KMS-11 (cell line): Measurements from ENCODE around the gene RILP.

Experiments
- H2AFZ ChIP-seq: fragments of 200-600 bp; sonication (generic); 2 replicates; pipeline ENCODE4 v1.6.1; 2016; ENCODE audit warnings: antibody characterized with exemption, mixed run types, low read depth
- H3K27ac ChIP-seq: fragments of 200-600 bp; sonication (generic); 2 replicates; pipeline ENCODE4 v1.6.1; 2016; ENCODE audit warnings: mild to moderate bottlenecking, mixed run types
- H3K27me3 ChIP-seq: fragments of 200-600 bp; sonication (generic); 2 replicates; pipeline ENCODE4 v1.6.1; 2017; ENCODE audit warnings: mild to moderate bottlenecking, low read depth, mixed run types, moderate library complexity; ENCODE audit not compliant: insufficient read depth
- H3K36me3 ChIP-seq: fragments of 200-600 bp; sonication (generic); 2 replicates; pipeline ENCODE4 v1.6.1; 2017; ENCODE audit warnings: mild to moderate bottlenecking, mixed run types; ENCODE audit not compliant: insufficient read depth
- H3K4me1 ChIP-seq: fragments of 200-600 bp; sonication (generic); 2 replicates; pipeline ENCODE4 v1.6.1; 2016; ENCODE audit warnings: mild to moderate bottlenecking, low read depth, mixed run types; ENCODE audit not compliant: poor library complexity, severe bottlenecking
- H3K4me2 ChIP-seq: fragments of 200-600 bp; sonication (generic); 2 replicates; pipeline ENCODE4 v1.7.0; 2016; ENCODE audit warnings: mild to moderate bottlenecking, mixed run types
- H3K4me3 ChIP-seq: fragments of 200-600 bp; sonication (generic); IDR thresholded peaks from 2 replicates; pipeline ENCODE4 v1.6.1; 2017; ENCODE audit warnings: low read depth, low read length, mixed read lengths; ENCODE audit not compliant: insufficient read depth
- H3K79me2 ChIP-seq: fragments of 200-600 bp; sonication (generic); 2 replicates; pipeline ENCODE4 v1.6.1; 2016; ENCODE audit warnings: low read depth, mixed run types; ENCODE audit not compliant: insufficient read depth
- H3K9ac ChIP-seq: fragments of 200-600 bp; sonication (generic); 2 replicates; pipeline ENCODE4 v1.6.1; 2016; ENCODE audit warnings: mild to moderate bottlenecking, mixed run types
- H4K20me1 ChIP-seq: fragments of 200-600 bp; sonication (generic); 2 replicates; pipeline ENCODE4 v1.6.1; 2016; ENCODE audit warnings: mild to moderate bottlenecking, mixed run types; ENCODE audit not compliant: insufficient read depth
- TF ChIP-seq, protein P1 (sequence below): fragments of 200-600 bp; sonication (generic); conservative IDR thresholded peaks from 2 replicates; pipeline ENCODE4 v1.6.1; 2017; ENCODE audit warnings: low read depth, mild to moderate bottlenecking, antibody characterized with exemption, low read length, moderate library complexity, mixed read lengths

The RILP gene, protein sequence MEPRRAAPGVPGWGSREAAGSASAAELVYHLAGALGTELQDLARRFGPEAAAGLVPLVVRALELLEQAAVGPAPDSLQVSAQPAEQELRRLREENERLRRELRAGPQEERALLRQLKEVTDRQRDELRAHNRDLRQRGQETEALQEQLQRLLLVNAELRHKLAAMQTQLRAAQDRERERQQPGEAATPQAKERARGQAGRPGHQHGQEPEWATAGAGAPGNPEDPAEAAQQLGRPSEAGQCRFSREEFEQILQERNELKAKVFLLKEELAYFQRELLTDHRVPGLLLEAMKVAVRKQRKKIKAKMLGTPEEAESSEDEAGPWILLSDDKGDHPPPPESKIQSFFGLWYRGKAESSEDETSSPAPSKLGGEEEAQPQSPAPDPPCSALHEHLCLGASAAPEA

DNA sequence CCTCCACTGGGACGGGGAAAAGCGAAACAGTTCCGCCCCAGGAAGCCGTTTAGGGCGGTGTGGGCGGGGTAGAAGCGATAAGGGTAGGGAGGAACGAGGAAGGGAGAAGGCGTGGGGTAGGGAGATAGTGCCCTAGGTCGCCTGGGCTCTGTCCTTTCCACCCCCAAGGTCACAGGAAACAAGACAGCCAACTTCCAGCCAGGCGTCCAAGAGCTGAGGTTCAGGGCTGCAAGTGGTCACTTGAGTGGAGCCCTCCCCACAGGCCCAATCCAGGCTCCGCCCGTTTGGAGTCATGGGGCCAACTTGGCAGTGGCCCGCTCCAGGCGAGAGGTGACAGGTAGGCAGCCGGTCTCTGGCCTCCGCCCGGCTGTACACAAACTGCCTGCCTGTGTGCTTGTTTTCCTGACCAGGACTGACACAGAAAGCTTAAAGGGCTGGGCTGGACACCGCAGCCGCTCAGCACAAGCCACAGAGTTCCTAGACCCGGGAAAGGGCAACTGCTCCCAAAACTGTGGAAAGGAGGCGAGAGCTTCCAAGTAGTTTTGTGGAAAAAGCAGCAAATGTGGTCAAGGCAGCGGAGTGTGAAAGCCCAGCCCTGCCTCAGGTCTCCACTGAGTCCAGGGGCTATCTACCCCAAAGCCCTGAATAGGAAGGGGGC is at the start of gene RILP:
RILP (minus strand) TSS at position 23 of the 658 bp plus-strand sequence. CDS start 62 bp downstream, outside the sequence.
- Histone ChIP-seq H2AFZ (peak within 1 kb of the TSS; percentile 78), H3K4me1 (no peaks in the 10 kb centered on the region), H3K9ac (peak within 1 kb of the TSS; percentile 12; the same call in 1 of the 2 replicates), H3K4me2 (peak within 1 kb of the TSS; percentile 66), H3K4me3 (no peak within 1 kb of the TSS), H3K36me3 (no peaks in the 10 kb centered on the region; the same call in 1 of the 2 replicates), H3K27me3 (no peaks in the 10 kb centered on the region), H3K79me2 (no peaks in the 10 kb centered on the region), H4K20me1 (no peaks in the 10 kb centered on the region), H3K27ac (peak within 1 kb of the TSS; percentile 36; the same call in 1 of the 2 replicates)
- TF ChIP-seq, protein P1, sequence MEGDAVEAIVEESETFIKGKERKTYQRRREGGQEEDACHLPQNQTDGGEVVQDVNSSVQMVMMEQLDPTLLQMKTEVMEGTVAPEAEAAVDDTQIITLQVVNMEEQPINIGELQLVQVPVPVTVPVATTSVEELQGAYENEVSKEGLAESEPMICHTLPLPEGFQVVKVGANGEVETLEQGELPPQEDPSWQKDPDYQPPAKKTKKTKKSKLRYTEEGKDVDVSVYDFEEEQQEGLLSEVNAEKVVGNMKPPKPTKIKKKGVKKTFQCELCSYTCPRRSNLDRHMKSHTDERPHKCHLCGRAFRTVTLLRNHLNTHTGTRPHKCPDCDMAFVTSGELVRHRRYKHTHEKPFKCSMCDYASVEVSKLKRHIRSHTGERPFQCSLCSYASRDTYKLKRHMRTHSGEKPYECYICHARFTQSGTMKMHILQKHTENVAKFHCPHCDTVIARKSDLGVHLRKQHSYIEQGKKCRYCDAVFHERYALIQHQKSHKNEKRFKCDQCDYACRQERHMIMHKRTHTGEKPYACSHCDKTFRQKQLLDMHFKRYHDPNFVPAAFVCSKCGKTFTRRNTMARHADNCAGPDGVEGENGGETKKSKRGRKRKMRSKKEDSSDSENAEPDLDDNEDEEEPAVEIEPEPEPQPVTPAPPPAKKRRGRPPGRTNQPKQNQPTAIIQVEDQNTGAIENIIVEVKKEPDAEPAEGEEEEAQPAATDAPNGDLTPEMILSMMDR: no peak

DNA sequence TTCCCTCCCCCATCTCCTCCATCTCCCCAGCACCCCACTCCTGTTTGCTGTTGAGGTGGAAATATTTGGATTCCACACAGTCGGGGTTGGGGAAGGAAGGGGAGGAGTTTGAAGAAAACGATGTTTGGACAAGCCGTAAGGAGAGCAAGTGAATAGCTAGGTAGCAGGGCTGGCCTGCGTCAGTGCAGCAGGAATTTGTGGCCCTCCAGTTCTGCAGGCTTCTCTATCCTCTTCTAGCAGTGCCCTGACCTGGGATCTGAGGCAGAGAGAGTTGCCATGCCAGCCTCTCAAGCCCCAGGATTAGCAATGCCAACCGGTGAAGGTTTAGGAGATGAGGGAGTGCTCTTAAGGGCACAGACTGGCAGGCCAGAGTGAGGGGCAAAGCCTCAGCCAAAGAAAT is 48.0 kb upstream of the RILP start:
- no peak overlapping the region for H3K9ac ChIP-seq
- H3K27ac ChIP-seq: no peak overlapping the region
- H3K4me3 ChIP-seq: no peak overlapping the region
- H3K4me2 ChIP-seq: no peak overlapping the region
- TF ChIP-seq, protein P1: no peak
- no peak overlapping the region for H2AFZ ChIP-seq
- H3K36me3 ChIP-seq: no peaks in the 10 kb centered on the region
- no peaks in the 10 kb centered on the region for H3K27me3 ChIP-seq
- no peaks in the 10 kb centered on the region for H3K4me1 ChIP-seq
- H3K79me2 ChIP-seq: no peaks in the 10 kb centered on the region
- H4K20me1 ChIP-seq: no peaks in the 10 kb centered on the region

GRCh38 chr17:1695365-1695764 is 45.7 kb upstream of the RILP start:
- TF ChIP-seq, protein P1: no peak
- Histone ChIP-seq H3K4me2 (no peak overlapping the region), H2AFZ (no peak overlapping the region), H3K9ac (no peak overlapping the region), H3K36me3 (no peaks in the 10 kb centered on the region), H3K27ac (no peak overlapping the region), H3K27me3 (no peaks in the 10 kb centered on the region), H3K4me3 (no peak overlapping the region), H4K20me1 (no peaks in the 10 kb centered on the region), H3K4me1 (no peaks in the 10 kb centered on the region), H3K79me2 (no peaks in the 10 kb centered on the region)

GRCh38 chr17:1693339-1693738 is 43.7 kb upstream of the RILP start:
- Histone ChIP-seq H3K79me2 (no peaks in the 10 kb centered on the region), H3K9ac (no peak overlapping the region), H3K4me2 (no peak overlapping the region), H3K4me3 (no peak overlapping the region), H3K4me1 (no peaks in the 10 kb centered on the region), H3K27me3 (no peaks in the 10 kb centered on the region), H4K20me1 (no peaks in the 10 kb centered on the region), H2AFZ (no peak overlapping the region), H3K27ac (no peak overlapping the region), H3K36me3 (no peaks in the 10 kb centered on the region)
- TF ChIP-seq, protein P1: no peak
